Stimulated activated CD4-positive, alpha-beta T cell treated with anti-CD3 and anti-CD28 coated beads, Interleukin-4, amount 100 ng/mL, for 24 hours (primary cell): Measurements from ENCODE around the gene PRKCB.
"Not testable (repeated sequence)": the region's sequence is repeated elsewhere in the genome, so short reads cannot be mapped to it uniquely, and the experiment has no call there.

Experiments
- DNase-seq: peaks from one replicate; pipeline ENCODE4 v3.0.0-alpha.2; 2020

PRKCB gene

DNA sequence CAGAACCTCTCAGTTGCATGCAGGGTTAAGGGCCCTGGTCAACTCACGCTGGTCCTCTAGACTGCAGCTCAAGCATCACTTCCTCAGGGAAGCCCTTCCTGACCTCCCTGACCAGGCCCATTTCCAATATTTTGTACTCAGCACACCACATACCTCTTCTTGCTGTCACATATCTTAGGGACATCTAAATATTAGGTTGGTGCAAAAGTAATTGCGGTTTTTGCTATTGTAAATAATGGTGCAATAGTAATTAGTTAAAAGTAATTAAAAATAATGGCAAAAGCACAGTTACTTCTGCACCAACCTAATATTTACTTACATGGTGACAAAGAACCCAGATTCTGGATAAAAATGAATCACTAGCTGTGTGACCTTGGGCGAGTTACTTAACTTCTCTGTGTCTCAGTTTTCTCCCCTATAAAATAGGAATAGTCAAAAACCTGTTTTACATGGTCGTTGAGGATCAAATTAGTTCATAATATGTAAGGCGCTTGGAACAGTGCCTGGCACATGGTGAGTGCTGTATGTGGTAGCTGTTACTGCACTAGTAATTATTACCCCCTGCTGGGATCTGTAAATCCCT is 177.4 kb downstream of the PRKCB start:
- no peak for DNase-seq

DNA sequence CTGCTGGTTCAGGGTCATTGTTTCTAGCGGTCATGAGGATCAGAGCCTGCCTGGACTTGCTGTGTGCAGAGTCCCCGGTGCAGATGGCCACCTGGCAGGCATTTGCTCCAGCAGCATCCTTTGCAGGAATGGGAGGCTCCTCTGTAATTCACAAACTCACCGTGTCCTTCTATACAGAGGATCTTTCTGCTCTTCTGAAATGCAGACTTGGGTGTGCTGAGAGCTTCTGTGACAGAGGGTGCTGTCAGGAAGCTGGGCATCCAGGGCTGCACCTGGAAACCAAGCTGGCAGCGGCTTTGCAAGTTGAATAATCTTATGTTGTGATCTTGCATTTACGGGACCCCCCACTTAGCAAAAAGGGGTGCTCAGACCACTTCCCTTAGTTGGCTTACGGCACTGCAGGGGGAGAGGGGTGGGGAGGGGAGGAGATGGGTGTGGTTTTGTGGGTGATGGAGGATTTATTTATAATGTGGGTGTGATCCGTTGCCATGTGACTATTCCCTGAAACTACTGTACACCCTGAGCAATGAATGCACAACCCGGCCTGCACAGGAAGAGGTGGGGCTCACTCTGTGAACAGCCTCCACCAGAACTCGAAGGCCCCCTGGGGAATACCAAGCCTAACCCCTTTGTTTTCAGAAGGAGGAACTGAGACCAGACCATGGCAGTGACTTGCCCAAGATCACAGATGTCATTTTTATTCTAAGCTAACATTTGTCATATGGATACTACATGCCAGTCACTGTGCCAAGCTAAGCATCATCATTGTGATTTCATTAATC is 178.3 kb downstream of the PRKCB start:
- peak; percentile 70 for DNase-seq

GRCh38 chr16:24014955-24015354 is 179.2 kb downstream of the PRKCB start:
- not testable (repeated sequence) for DNase-seq

GRCh38 chr16:24015923-24016322 is 180.1 kb downstream of the PRKCB start:
- no peak for DNase-seq

- DNase-seq: no peak
Observed at GRCh38 chr16:24018485-24018884, 182.7 kb downstream of the PRKCB start.

DNA sequence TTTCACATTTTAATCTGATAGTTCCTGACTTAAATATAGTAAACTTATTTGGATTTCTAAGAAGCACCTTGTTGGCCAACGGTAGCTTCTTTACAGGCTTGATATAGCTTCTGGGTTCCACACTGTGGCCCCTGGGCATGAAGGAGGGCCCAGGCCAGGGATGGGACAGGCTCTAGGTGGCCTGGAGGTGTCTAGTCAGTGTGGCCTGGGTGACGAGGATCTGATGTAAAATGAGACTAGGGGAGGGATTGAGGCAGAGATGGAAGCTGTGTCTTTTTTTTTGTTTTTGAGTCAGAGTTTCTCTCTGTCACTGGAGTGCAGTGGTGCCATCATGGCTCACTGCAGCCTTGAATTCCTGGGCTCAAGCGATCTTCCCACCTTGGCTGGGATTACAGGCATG is 187.0 kb downstream of the PRKCB start:
- DNase-seq: no peak

DNA sequence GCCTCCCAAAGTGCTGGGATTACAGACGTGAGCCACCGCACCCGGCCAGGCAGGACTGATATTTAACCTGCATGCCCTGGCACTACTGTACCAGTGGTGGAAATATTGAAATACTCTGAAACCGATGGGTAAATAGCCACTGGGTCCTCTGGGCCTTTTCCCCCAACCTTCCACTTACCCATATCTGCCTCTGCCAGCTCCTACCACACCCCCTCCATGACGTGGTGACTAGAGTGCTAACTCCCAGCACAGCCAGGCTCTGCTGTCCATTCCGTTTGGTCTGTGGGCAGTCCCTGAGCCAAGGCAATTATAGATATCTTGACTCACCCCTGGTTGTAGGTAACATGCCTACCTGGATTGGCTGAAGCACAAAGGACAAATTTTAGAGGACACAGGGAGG is 187.8 kb downstream of the PRKCB start:
- DNase-seq: no peak

- no peak for DNase-seq
Observed at GRCh38 chr16:24024971-24025370, 189.2 kb downstream of the PRKCB start.

GRCh38 chr16:24027466-24027865 is 191.7 kb downstream of the PRKCB start:
- DNase-seq: no peak

DNA sequence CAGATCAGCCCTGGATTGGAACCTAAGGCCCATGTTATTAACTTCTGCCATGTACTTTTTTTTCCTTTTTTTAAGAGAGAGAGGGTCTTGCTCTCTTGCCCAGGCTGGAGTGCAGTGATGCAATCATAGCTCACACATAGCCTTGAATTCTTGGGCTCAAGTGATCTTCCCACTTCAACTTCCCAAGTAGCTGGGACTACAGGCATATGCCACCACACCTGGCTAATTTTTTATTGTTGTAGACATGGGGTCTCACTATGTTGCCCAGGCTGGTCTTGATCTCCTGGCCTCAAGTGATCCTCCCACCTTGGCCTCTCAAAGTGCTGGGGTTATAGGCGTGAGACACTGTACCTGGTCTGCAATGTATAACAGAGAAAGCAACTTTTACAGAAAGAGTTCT is 194.1 kb downstream of the PRKCB start:
- not testable (repeated sequence) for DNase-seq

- no peak for DNase-seq
Observed at GRCh38 chr16:24035127-24035842, 199.5 kb downstream of the PRKCB start.

DNA sequence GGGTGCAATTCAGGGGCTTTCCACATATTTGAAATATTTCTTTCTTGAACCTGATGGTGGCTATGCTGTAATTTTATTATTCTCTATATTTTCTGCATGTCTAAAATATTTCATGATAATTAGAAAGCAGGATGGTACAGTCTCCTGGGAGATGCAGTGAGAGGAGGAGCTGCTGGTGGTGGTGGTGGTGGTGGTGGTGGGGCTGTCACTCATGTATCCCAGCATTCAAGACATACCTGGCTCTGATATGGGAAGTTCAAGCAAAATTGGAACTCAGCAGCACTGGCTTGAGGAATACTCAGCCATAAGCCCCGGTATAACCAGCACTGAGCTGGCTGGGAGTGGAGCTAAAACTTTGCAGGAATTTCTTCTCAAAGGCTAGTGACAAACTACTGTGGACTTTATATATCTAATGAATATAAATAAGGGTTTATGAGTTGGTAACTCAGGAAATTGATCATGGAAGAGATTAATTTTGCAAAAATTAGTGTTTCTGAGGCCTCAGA is 200.3 kb downstream of the PRKCB start:
- DNase-seq: no peak

DNA sequence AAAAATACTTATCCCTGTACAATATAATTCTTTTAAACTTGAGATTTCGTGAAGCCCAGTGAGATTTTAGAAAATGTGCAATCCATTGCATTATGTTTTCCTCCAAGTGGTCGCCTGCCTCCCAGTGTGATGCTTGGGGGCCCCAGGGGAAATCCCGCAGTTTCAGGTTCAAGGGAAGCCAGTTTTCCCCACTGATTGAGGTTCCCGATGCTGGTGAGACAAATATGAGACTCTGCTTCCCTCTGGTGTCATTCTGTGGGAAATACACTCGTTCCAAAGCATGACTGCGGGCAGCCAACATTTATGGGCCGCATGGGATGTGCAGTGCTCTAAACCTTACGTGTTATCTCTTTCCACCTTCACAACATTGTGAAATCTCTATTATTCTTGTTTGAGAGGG is 200.8 kb downstream of the PRKCB start:
- DNase-seq: peak; percentile 50

- DNase-seq: no peak
Observed at GRCh38 chr16:24037335-24037734, 201.6 kb downstream of the PRKCB start.

DNA sequence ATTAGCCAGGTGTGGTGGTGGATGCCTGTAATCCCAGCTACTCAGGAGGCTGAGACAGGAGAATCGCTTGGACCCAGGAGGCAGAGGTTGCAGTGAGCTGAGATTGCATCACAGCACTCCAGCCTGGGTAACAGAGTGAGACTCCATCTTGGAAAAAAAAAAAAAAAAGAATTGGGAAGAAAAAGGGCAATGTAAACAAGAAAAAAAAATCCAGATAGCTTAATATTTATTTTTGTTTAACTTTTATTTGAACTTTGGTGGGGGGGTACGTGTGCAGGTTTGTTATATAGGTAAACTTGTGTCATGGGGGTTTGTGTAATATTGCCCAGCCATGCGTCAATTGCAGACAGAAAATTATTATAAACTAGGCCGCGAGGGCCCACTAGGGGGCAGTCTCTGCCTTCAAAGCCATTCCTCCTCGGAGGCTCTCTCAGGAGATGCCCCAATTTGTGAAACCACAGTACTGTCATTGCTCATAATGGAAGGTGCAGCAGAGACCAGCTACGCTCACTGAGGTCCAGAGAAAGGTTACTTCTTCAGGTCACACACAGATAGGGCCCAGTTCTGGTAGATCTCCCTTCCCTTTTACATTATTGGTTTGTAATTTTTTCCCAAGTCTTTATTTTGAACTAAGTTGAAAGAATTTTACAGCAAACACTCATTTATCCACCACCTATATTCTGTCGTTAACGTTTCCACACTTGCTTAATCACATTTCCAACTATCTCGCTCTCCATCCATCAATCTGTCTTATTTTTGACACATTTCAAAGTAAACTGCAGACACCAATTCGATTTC is 206.2 kb downstream of the PRKCB start:
- peak; percentile 85 for DNase-seq

GRCh38 chr16:24044467-24044866 is 208.7 kb downstream of the PRKCB start:
- no peak for DNase-seq

DNA sequence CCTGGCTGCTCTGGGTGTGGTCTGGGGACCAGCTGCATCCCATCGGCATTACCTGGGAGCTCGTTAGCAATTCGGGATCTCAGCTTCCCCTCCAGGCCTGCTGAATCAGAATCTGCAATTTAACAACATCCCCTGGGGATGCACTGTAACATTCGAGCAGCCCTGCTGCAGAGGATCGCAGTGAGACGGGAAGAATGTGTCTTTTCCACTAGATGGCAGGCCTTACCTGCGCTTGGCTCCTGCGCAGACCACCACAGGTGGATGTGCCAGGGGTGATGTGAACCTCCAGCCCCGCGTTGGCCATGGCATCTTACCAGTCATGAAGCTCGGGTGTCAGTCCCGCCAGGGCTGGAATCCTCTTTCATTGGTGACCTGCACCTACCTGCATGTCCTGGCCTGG is 209.9 kb downstream of the PRKCB start:
- no peak for DNase-seq

- no peak for DNase-seq
Observed at GRCh38 chr16:24046442-24046841, 210.7 kb downstream of the PRKCB start.

DNA sequence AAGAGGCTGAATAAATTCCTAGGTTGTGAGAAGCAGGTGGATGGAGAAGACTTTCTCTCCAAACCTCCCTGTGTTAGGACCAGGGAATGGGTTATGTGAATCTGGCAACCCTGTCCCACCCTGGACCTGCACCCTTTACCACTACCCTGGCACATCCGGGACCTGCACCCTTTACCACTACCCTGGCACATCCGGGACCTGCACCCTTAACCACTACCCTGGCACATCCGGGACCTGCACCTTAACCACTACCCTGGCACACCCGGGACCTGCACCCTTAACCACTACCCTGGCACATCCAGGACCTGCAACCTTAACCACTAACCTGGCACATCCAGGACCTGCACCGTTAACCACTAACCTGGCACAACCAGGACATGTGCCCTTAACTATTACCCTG is 213.3 kb downstream of the PRKCB start:
- no peak for DNase-seq

- no peak for DNase-seq
Observed at GRCh38 chr16:24051125-24051524, 215.3 kb downstream of the PRKCB start.

- no peak for DNase-seq
Observed at GRCh38 chr16:24052329-24053098, 216.7 kb downstream of the PRKCB start.
